HepG2 (cell line): ENCODE measurements around the gene NAT9. TPM values are rescaled to one million over a fixed set of nuclear protein-coding genes. Genes with fewer than 3 reads are reported as not detected.

Experiments
- ATF3 ChIP-seq: sonication (generic); formaldehyde crosslinking; IDR thresholded peaks from 2 replicates; pipeline ENCODE4 v1.4.0; 2020; ENCODE audit warnings: missing genetic modification reagents
- DNMT1 ChIP-seq: sonication (generic); formaldehyde crosslinking; IDR thresholded peaks from 2 replicates; pipeline ENCODE4 v1.5.1; 2020; ENCODE audit warnings: mild to moderate bottlenecking, missing genetic modification reagents
- DPF2 ChIP-seq: sonication (generic); formaldehyde crosslinking; IDR thresholded peaks from 2 replicates; pipeline ENCODE4 v1.4.0; 2020; ENCODE audit warnings: mild to moderate bottlenecking, low read depth, missing genetic modification reagents, borderline replicate concordance
- ELF3 ChIP-seq: IDR thresholded peaks from 2 replicates; pipeline ENCODE4 v1.6.1; 2016; ENCODE audit warnings: missing genetic modification reagents, missing compliant biosample characterization
- FOXC1 ChIP-seq: sonication (generic); formaldehyde crosslinking; IDR thresholded peaks from 2 replicates; pipeline ENCODE4 v1.8.0; 2022; ENCODE audit warnings: mild to moderate bottlenecking, missing genetic modification reagents, borderline replicate concordance
- FOXK2 ChIP-seq: fragments of 450-650 bp; IDR thresholded peaks from 2 replicates; pipeline ENCODE4 v1.6.1; 2016
- FUBP1 ChIP-seq: sonication (generic); formaldehyde crosslinking; IDR thresholded peaks from 2 replicates; pipeline ENCODE4 v1.5.1; 2020; ENCODE audit warnings: missing genetic modification reagents, mild to moderate bottlenecking, borderline replicate concordance
- HOMEZ ChIP-seq: IDR thresholded peaks from 2 replicates; pipeline ENCODE4 v1.6.1; 2016; ENCODE audit warnings: low read depth
- IRF1 ChIP-seq: sonication (generic); formaldehyde crosslinking; IDR thresholded peaks from 2 replicates; pipeline ENCODE4 v1.4.0; 2020; ENCODE audit warnings: low read depth, mild to moderate bottlenecking, missing genetic modification reagents
- KAT7 ChIP-seq: IDR thresholded peaks from 2 replicates; pipeline ENCODE4 v1.6.1; 2018; ENCODE audit warnings: borderline replicate concordance, missing compliant biosample characterization
- MEIS1 ChIP-seq: sonication (generic); formaldehyde crosslinking; IDR thresholded peaks from 2 replicates; pipeline ENCODE4 v1.9.0; 2021; ENCODE audit warnings: mild to moderate bottlenecking, missing genetic modification reagents, moderate library complexity, borderline replicate concordance
- NCOA5 ChIP-seq: sonication (generic); formaldehyde crosslinking; IDR thresholded peaks from 2 replicates; pipeline ENCODE4 v1.4.0; 2020; ENCODE audit warnings: missing genetic modification reagents
- NFE2L2 ChIP-seq: fragments of 150-350 bp; IDR thresholded peaks from 2 replicates; pipeline ENCODE4 v1.6.1; 2014; ENCODE audit warnings: low read length
- PLRG1 ChIP-seq: fragments of 450-650 bp; conservative IDR thresholded peaks from 2 replicates; pipeline ENCODE4 v1.6.1; 2016
- TBP ChIP-seq: sonication (generic); formaldehyde crosslinking; IDR thresholded peaks from 2 replicates; pipeline ENCODE4 v1.5.0; 2020; ENCODE audit warnings: missing genetic modification reagents
- ZC3H13 ChIP-seq: sonication (generic); formaldehyde crosslinking; IDR thresholded peaks from 2 replicates; pipeline ENCODE4 v1.8.1; 2023; ENCODE audit warnings: mild to moderate bottlenecking, missing genetic modification reagents, moderate library complexity
- ZNF180 ChIP-seq: sonication (generic); formaldehyde crosslinking; IDR thresholded peaks from 2 replicates; pipeline ENCODE4 v1.4.0; 2020; ENCODE audit warnings: low read depth, missing genetic modification reagents, borderline replicate concordance
- ZNF251 ChIP-seq: sonication (generic); formaldehyde crosslinking; IDR thresholded peaks from 2 replicates; pipeline ENCODE4 v1.9.0; 2021; ENCODE audit warnings: mild to moderate bottlenecking, missing genetic modification reagents
- ZNF264 ChIP-seq: sonication (generic); formaldehyde crosslinking; IDR thresholded peaks from 2 replicates; pipeline ENCODE4 v1.4.0; 2020; ENCODE audit warnings: missing genetic modification reagents
- ZNF589 ChIP-seq: sonication (generic); formaldehyde crosslinking; conservative IDR thresholded peaks from 2 replicates; pipeline ENCODE4 v1.8.0; 2022; ENCODE audit warnings: mild to moderate bottlenecking, moderate library complexity, missing genetic modification reagents
- ZNF724P ChIP-seq: sonication (generic); formaldehyde crosslinking; IDR thresholded peaks from 2 replicates; pipeline ENCODE4 v1.8.0; 2022; ENCODE audit warnings: missing genetic modification reagents, borderline replicate concordance
- ZNF75D ChIP-seq: sonication (generic); formaldehyde crosslinking; IDR thresholded peaks from 2 replicates; pipeline ENCODE4 v1.8.1; 2023; ENCODE audit warnings: missing genetic modification reagents, mild to moderate bottlenecking, borderline replicate concordance
- ZNF772 ChIP-seq: sonication (generic); formaldehyde crosslinking; IDR thresholded peaks from 2 replicates; pipeline ENCODE4 v1.5.0; 2020; ENCODE audit warnings: mild to moderate bottlenecking, missing genetic modification reagents
- ZSCAN25 ChIP-seq: sonication (generic); formaldehyde crosslinking; IDR thresholded peaks from 2 replicates; pipeline ENCODE4 v1.8.0; 2022; ENCODE audit warnings: mild to moderate bottlenecking, missing genetic modification reagents
- ZZZ3 ChIP-seq: sonication (generic); formaldehyde crosslinking; IDR thresholded peaks from 2 replicates; pipeline ENCODE4 v1.4.0; 2020; ENCODE audit warnings: missing genetic modification reagents, mild to moderate bottlenecking, borderline replicate concordance
- polyA plus RNA-seq, 8 experiments: library from polyadenylated mRNA; depleted of rRNA in 3 of 8; stranded (reverse) in 7 of 8; unstranded in 1 of 8; fragments of >200 nt; fragmentation: Illumina TruSeq in 4 of 8; extraction: Trizol in 4 of 8; gene quantifications; 2 replicates each; pipeline versions ENCODE4 v1.2.1 to v1.2.3, GENCODE V29; 2011 to 2016; ENCODE audit warnings: low read depth in 4 of 8, missing spikeins in 1 of 8, mixed read lengths in 1 of 8; ENCODE audit not compliant: insufficient read depth in 1 of 8
- total RNA-seq, 5 experiments: library from RNA; depleted of rRNA; stranded (reverse); fragments of >200 nt; fragmentation: Illumina TruSeq; extraction: Trizol; gene quantifications; 2 replicates each; pipeline ENCODE4 v1.2.3, GENCODE V29; 2016; ENCODE audit warnings: low read depth in 1 of 5

The NAT9 gene
- total and polyA plus RNA-seq, 2 of the 13 experiments (the other 11 are each of a cell fraction or from before 2014, with no cell fraction given): 39.7 to 44.2 TPM

- TF ChIP-seq ZNF589 (CRISPR knock-in tag) (peak; percentile 62; the same call in 1 of the 2 replicates), ZSCAN25 (peak; percentile 84), DPF2 (CRISPR knock-in tag) (peak; percentile 58), ZNF75D (CRISPR knock-in tag) (no peak), ZNF724P (CRISPR knock-in tag) (0 out of 2 replicates have a peak, but pooled peaks have one; percentile 10), FOXK2 (peak; percentile 85), PLRG1 (no peak), ZNF251 (CRISPR knock-in tag) (no peak), KAT7 (no peak), ZNF180 (CRISPR knock-in tag) (no peak), ATF3 (no peak; the same call in 1 of the 2 replicates), MEIS1 (CRISPR knock-in tag) (peak; percentile 90; the same call in 1 of the 2 replicates), NFE2L2 (no peak; the same call in 1 of the 2 replicates), ZZZ3 (CRISPR knock-in tag) (no peak; the same call in 1 of the 2 replicates), DNMT1 (CRISPR knock-in tag) (no peak), ELF3 (peak; percentile 85), ZNF772 (CRISPR knock-in tag) (peak; percentile 91; the same call in 1 of the 2 replicates), TBP (CRISPR knock-in tag) (no peak), FUBP1 (no peak), HOMEZ (no peak; the same call in 1 of the 2 replicates), ZC3H13 (CRISPR knock-in tag) (no peak), ZNF264 (CRISPR knock-in tag) (peak; percentile 95), NCOA5 (CRISPR knock-in tag) (no peak), FOXC1 (peak; percentile 75; the same call in 1 of the 2 replicates), IRF1 (no peak; the same call in 1 of the 2 replicates)
Measured at GRCh38 chr17:74736513-74737298, 39.4 kb downstream of the NAT9 start, which contains the start of gene RAB37 (continued).
